K562 (cell line): ENCODE data around the gene RETREG1. TPM values are rescaled to one million over a fixed set of nuclear protein-coding genes. Genes with fewer than 3 reads are reported as not detected.

Source experiments
- ATAC-seq: fragments of 200-7000 bp; cut with Tn5 transposase; 3 replicates; pipeline ENCODE4 v1.9.1; 2020; ENCODE audit warnings: moderate library complexity
- BruUV-seq: library from RNA; stranded (reverse); fragments of 400-500 nt; replicated peaks from 2 replicates; lab custom pipeline; 2021; lab: Mats Ljungman, UMichigan
- CTCF ChIA-PET: fragments of 300-600 bp; formaldehyde crosslinking; extraction: SDS; loops from one replicate; lab custom pipeline; 2021; ENCODE audit warnings: low intra/inter-chr PET ratio; lab: Yijun Ruan, JAX
- POLR2A ChIA-PET: fragments of 300-600, 350-650 bp; sonication (Branson Sonifier 250); formaldehyde crosslinking; extraction: SDS; loops from one replicate; lab custom pipeline; 2021; ENCODE audit warnings: antibody characterized with exemption, inconsistent platforms; lab: Yijun Ruan, JAX
- DNase-seq, 4 experiments: peaks; one replicate each; pipeline versions ENCODE4 v3.0.0 to v3.0.0-alpha.2; 2011 to 2018; ENCODE audit warnings: low spot score in 3 of 4, mixed read lengths in 3 of 4; ENCODE audit errors: extremely low read depth in 1 of 4
- FAIRE-seq: peaks from 2 replicates; lab custom pipeline; 2011; peaks lifted over from hg19 to GRCh38; lab: Jason Lieb, UNC
- H2AFZ ChIP-seq: 2 replicates; pipeline ENCODE4 v1.6.0; 2011; ENCODE audit warnings: low read depth, low read length, control low read depth, inconsistent platforms
- H3K27ac ChIP-seq: fragments of 200-600 bp; 3 replicates; pipeline ENCODE4 v1.8.0; 2011; ENCODE audit warnings: low read depth, mild to moderate bottlenecking, control low read depth, inconsistent platforms, low read length, moderate library complexity, mixed read lengths; ENCODE audit errors: extremely low read depth
- H3K27me3 ChIP-seq, 2 experiments: fragments of 300-600 bp in 1 of 2; 2 replicates in 1 of 2; 3 replicates in 1 of 2; pipeline versions ENCODE4 v1.6.0 to v1.8.0; 2011; ENCODE audit warnings: inconsistent platforms in 2 of 2, low read length in 2 of 2, mild to moderate bottlenecking in 1 of 2, mixed read lengths in 1 of 2, moderate library complexity in 1 of 2; ENCODE audit not compliant: control insufficient read depth in 2 of 2, insufficient read depth in 2 of 2
- H3K36me3 ChIP-seq: fragments of 300-600 bp; 3 replicates; pipeline ENCODE4 v1.8.0; 2011; ENCODE audit warnings: mild to moderate bottlenecking, low read length, inconsistent platforms; ENCODE audit not compliant: control insufficient read depth, insufficient read depth
- H3K4me1 ChIP-seq, 2 experiments: fragments of 200-600 bp in 1 of 2; replicated peaks in 1 of 2; 2 replicates in 1 of 2; 3 replicates in 1 of 2; pipeline versions ENCODE4 v1.5.1 to v1.8.0; 2011; ENCODE audit warnings: inconsistent platforms in 2 of 2, low read length in 2 of 2, mild to moderate bottlenecking in 1 of 2, mixed read lengths in 1 of 2, moderate library complexity in 1 of 2; ENCODE audit not compliant: control insufficient read depth in 2 of 2, insufficient read depth in 2 of 2
- H3K4me2 ChIP-seq: 2 replicates; pipeline ENCODE4 v1.6.1; 2011; ENCODE audit warnings: low read length, control low read depth, inconsistent platforms, mixed read lengths; ENCODE audit not compliant: insufficient read depth
- H3K4me3 ChIP-seq: fragments of 200-600 bp; sonication (generic), shearing (Covaris generic); 2 replicates; pipeline ENCODE4 v1.5.1; 2016; ENCODE audit warnings: control low read depth, inconsistent platforms
- H3K79me2 ChIP-seq: fragments of 200-600 bp; 3 replicates; pipeline ENCODE4 v1.8.0; 2011; ENCODE audit warnings: low read length, inconsistent platforms; ENCODE audit not compliant: control insufficient read depth, insufficient read depth
- H3K9ac ChIP-seq, 2 experiments: 2 replicates each; pipeline versions ENCODE4 v1.6.0 to v1.6.1; 2011; ENCODE audit warnings: low read depth in 2 of 2, low read length in 2 of 2, control low read depth in 1 of 2, inconsistent platforms in 1 of 2, mild to moderate bottlenecking in 1 of 2, mixed read lengths in 1 of 2; ENCODE audit not compliant: insufficient read depth in 1 of 2
- H3K9me1 ChIP-seq: one replicate; pipeline ENCODE4 v1.6.0; 2011; ENCODE audit warnings: inconsistent platforms, mild to moderate bottlenecking, low read length, moderate library complexity; ENCODE audit not compliant: control insufficient read depth, insufficient read depth
- H3K9me3 ChIP-seq: replicated peaks from 2 replicates; pipeline ENCODE4 v1.5.1; 2011; ENCODE audit warnings: low read depth, low read length, inconsistent platforms; ENCODE audit not compliant: control insufficient read depth, insufficient read depth
- H4K20me1 ChIP-seq: replicated peaks from 2 replicates; pipeline ENCODE4 v1.6.1; 2011; ENCODE audit warnings: low read length, inconsistent platforms, mixed read lengths; ENCODE audit not compliant: control insufficient read depth, insufficient read depth
- CBFA2T2 ChIP-seq: fragments of 450-650 bp; conservative IDR thresholded peaks from 2 replicates; pipeline ENCODE4 v1.6.1; 2017; ENCODE audit warnings: mild to moderate bottlenecking
- HDAC3 ChIP-seq: fragments of 450-650 bp; IDR thresholded peaks from 2 replicates; pipeline ENCODE4 v1.6.1; 2018; ENCODE audit warnings: borderline replicate concordance, mild to moderate bottlenecking, moderate library complexity; ENCODE audit not compliant: partially characterized antibody
- MAFG ChIP-seq: fragments of 450-650 bp; conservative IDR thresholded peaks from 2 replicates; pipeline ENCODE4 v1.6.1; 2016; ENCODE audit warnings: missing genetic modification characterization, missing compliant biosample characterization
- ZFPM2 ChIP-seq: fragments of 250-450 bp; sonication (Bioruptor Pico); IDR thresholded peaks from 2 replicates; pipeline ENCODE4 v1.5.1; 2022; ENCODE audit warnings: mild to moderate bottlenecking
- ZNF143 ChIP-seq: sonication (generic); formaldehyde crosslinking; IDR thresholded peaks from 2 replicates; pipeline ENCODE4 v1.9.0; 2022; ENCODE audit warnings: mild to moderate bottlenecking, missing genetic modification reagents
- ZNF507 ChIP-seq: conservative IDR thresholded peaks from 2 replicates; pipeline ENCODE4 v1.6.1; 2017; ENCODE audit warnings: missing genetic modification characterization, missing compliant biosample characterization
- ZNF764 ChIP-seq: fragments of 250-450 bp; sonication (Bioruptor Pico); IDR thresholded peaks from 2 replicates; pipeline ENCODE4 v1.4.0; 2020; ENCODE audit warnings: low read depth, mild to moderate bottlenecking, moderate library complexity
- WGBS: fragments of 100-300 bp; shearing (Covaris generic); methylation state at CpG from one replicate; pipeline ENCODE4 v1.1.6; 2016; ENCODE audit warnings: low coverage, mixed read lengths; ENCODE audit not compliant: insufficient coverage; ENCODE audit errors: missing lambda C conversion rate; 5-methylcytosine and 5-hydroxymethylcytosine counted together
- in situ Hi-C: fragments of 300-500 bp; cut with MboI; formaldehyde crosslinking; loops from 4 replicates; pipeline ENCODE4 v1.15.0; 2018; ENCODE audit warnings: inconsistent platforms, mixed read lengths
- intact Hi-C: fragments of 100-400 bp; cut with micrococcal nuclease; formaldehyde crosslinking; loops from 2 replicates; pipeline ENCODE4 v1.14.2; 2022
- polyA plus RNA-seq, 8 experiments: library from polyadenylated mRNA; depleted of rRNA in 4 of 8; stranded (reverse) in 5 of 8; unstranded in 3 of 8; fragments of >200 nt; fragmentation: Nextera tagmentation in 2 of 8; fragmentation: Illumina TruSeq in 1 of 8; extraction: Ambion mirVana in 2 of 8; extraction: Trizol in 1 of 8; gene quantifications; 2 replicates each; pipeline versions ENCODE4 v1.2.1 to v1.2.3, GENCODE V29; 2011 to 2014; ENCODE audit warnings: inconsistent platforms in 1 of 8, missing spikeins in 1 of 8
- total RNA-seq, 7 experiments: library from RNA; depleted of rRNA in 6 of 7; stranded (reverse); fragments of >200 nt in 6 of 7; fragmentation: Illumina TruSeq in 2 of 7; extraction: Trizol in 2 of 7; gene quantifications; 2 replicates each; pipeline versions ENCODE4 v1.2.1 to v1.2.3, GENCODE V29; 2011 to 2021; ENCODE audit warnings: low replicate concordance in 1 of 7
- TF ChIP-seq, protein P1 (sequence below), 3 experiments: IDR thresholded peaks in 2 of 3; conservative IDR thresholded peaks in 1 of 3; 2 replicates each; pipeline ENCODE4 v1.5.1; 2011 to 2012; ENCODE audit warnings: low read length in 3 of 3, mild to moderate bottlenecking in 3 of 3, control low read depth in 2 of 3, improper control_type of control experiment in 1 of 3, inconsistent platforms in 1 of 3, low read depth in 1 of 3, mixed read lengths in 1 of 3, moderate library complexity in 1 of 3; ENCODE audit not compliant: insufficient read depth in 2 of 3
- TF ChIP-seq, protein P2 (sequence below): IDR thresholded peaks from 2 replicates; pipeline ENCODE4 v1.6.1; 2011; ENCODE audit not compliant: insufficient read length; ENCODE audit errors: extremely low read depth
- TF ChIP-seq, protein P3 (sequence below): fragments of 450-650 bp; IDR thresholded peaks from 2 replicates; pipeline ENCODE4 v1.6.1; 2016; ENCODE audit warnings: antibody characterized with exemption
- TF ChIP-seq, protein P4 (sequence below), 3 experiments: fragments of 200-800 bp in 1 of 3; sonication (Bioruptor generic) in 1 of 3; sonication (generic) in 1 of 3; formaldehyde crosslinking in 1 of 3; IDR thresholded peaks; 2 replicates each; pipeline versions ENCODE4 v1.6.1 to v1.8.0; 2016 to 2022; ENCODE audit warnings: mild to moderate bottlenecking in 2 of 3, missing compliant biosample characterization in 2 of 3, missing genetic modification characterization in 2 of 3, missing genetic modification reagents in 1 of 3

The RETREG1 gene
- total and polyA plus RNA-seq, 9 of the 15 experiments (the other 6 are each of a cell fraction or from before 2014, with no cell fraction given), result 0.01 to 0.20 (median 0.08) TPM; not detected in 5

DNA sequence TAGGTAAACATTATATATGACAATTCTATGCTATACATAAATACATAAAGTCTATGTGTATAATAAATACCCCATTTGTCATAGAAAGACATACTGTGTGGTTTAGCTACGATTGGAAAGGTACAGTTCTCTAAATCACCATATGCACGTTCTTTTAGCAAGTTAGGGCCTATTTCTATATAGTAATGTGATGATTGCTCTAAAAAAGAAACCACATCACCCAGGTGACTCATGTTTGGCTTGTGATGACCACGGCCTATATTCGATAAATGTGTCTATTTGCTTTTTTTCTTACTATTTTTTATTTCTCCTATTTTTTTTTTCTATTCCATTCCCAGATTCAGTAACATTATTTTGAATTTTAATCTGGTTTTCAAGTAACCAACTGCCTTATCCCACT, 34.7 kb downstream of the RETREG1 start (continued):
- TF ChIP-seq, protein P1, sequence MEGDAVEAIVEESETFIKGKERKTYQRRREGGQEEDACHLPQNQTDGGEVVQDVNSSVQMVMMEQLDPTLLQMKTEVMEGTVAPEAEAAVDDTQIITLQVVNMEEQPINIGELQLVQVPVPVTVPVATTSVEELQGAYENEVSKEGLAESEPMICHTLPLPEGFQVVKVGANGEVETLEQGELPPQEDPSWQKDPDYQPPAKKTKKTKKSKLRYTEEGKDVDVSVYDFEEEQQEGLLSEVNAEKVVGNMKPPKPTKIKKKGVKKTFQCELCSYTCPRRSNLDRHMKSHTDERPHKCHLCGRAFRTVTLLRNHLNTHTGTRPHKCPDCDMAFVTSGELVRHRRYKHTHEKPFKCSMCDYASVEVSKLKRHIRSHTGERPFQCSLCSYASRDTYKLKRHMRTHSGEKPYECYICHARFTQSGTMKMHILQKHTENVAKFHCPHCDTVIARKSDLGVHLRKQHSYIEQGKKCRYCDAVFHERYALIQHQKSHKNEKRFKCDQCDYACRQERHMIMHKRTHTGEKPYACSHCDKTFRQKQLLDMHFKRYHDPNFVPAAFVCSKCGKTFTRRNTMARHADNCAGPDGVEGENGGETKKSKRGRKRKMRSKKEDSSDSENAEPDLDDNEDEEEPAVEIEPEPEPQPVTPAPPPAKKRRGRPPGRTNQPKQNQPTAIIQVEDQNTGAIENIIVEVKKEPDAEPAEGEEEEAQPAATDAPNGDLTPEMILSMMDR (IDR thresholded peaks at IDR 0.05 in 2 of 3, conservative IDR thresholded peaks at IDR 0.05 in 1 of 3; ENCODE audit: insufficient read depth in 2 of 3, low read depth in 1 of 3, low read length in 3 of 3), result no peak
- TF ChIP-seq CBFA2T2, result no peak

DNA sequence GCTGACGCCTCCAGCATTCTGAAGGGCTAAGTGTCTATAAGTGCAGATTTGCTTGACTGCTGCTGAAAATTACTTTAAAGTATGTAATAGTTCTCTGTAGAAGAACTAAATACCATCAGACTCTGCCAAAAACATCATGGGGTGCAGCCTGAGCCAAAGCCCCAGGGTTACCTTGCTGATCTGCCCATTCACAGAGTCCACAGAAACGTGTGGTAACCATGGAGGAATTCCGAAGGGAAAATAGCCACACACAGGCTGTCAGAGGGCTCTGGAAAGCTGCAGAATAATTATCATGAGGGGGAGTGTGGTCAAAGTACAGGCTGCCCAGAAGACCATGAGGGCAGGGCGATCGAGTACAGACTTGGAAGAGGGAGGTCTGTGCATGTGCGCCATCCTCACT, 36.4 kb downstream of the RETREG1 start:
- H4K20me1 ChIP-seq, result no peaks in the 10 kb centered on the region
- H3K4me3 ChIP-seq, result no peak overlapping the region
- no peaks in the 10 kb centered on the region for H3K9me3 ChIP-seq
- no peak overlapping the region for H3K9ac ChIP-seq
- no peak overlapping the region for H3K4me2 ChIP-seq
- no TSS peak for BruUV-seq
- intact Hi-C loops, result no loop called here
- FAIRE-seq, result no peak
- peaks cover 0 to 2% of the 10 kb centered on the region in 2 experiments; a peak in 2 of 5 replicates for H3K4me1 ChIP-seq
- no peaks in the 10 kb centered on the region for H3K79me2 ChIP-seq
- H3K36me3 ChIP-seq, result no peaks in the 10 kb centered on the region
- CTCF ChIA-PET, result no interaction called here
- in situ Hi-C loops, result no loop called here
- H3K27ac ChIP-seq, result no peak overlapping the region
- POLR2A ChIA-PET, result interaction anchor here (0.6 kb wide), 1 partner anchor 146 kb away, joined by 3 read pairs; no protein-coding TSS in a partner anchor
- H3K27me3 ChIP-seq, result peaks cover 0 to 4% of the 10 kb centered on the region in 2 experiments; a peak in 1 of 5 replicates
- no peak for ATAC-seq
- 6% methylated on average over 6 of the region's 6 CpGs for WGBS
- no peak for DNase-seq
- no peak overlapping the region for H2AFZ ChIP-seq
- no peaks in the 10 kb centered on the region for H3K9me1 ChIP-seq
- TF ChIP-seq ZNF764 (CRISPR knock-in tag) (no peak), ZNF143 (CRISPR knock-in tag) (no peak), MAFG (no peak), ZFPM2 (no peak), HDAC3 (no peak), ZNF507 (tag) (no peak)
- TF ChIP-seq, protein P2, sequence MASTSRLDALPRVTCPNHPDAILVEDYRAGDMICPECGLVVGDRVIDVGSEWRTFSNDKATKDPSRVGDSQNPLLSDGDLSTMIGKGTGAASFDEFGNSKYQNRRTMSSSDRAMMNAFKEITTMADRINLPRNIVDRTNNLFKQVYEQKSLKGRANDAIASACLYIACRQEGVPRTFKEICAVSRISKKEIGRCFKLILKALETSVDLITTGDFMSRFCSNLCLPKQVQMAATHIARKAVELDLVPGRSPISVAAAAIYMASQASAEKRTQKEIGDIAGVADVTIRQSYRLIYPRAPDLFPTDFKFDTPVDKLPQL, result no peak
- TF ChIP-seq, protein P3, sequence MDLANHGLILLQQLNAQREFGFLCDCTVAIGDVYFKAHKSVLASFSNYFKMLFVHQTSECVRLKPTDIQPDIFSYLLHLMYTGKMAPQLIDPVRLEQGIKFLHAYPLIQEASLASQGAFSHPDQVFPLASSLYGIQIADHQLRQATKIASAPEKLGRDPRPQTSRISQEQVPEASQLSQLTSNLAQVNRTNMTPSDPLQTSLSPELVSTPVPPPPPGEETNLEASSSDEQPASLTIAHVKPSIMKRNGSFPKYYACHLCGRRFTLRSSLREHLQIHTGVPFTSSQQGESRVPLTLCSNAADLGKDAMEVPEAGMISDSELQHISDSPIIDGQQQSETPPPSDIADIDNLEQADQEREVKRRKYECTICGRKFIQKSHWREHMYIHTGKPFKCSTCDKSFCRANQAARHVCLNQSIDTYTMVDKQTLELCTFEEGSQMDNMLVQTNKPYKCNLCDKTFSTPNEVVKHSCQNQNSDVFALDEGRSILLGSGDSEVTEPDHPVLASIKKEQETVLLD, result no peak
- TF ChIP-seq, protein P4, sequence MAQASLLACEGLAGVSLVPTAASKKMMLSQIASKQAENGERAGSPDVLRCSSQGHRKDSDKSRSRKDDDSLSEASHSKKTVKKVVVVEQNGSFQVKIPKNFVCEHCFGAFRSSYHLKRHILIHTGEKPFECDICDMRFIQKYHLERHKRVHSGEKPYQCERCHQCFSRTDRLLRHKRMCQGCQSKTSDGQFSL (CRISPR knock-in tag; IDR thresholded peaks at IDR 0.05), result no peak
- TF ChIP-seq, protein P4 (tag; IDR thresholded peaks at IDR 0.05), result no peak
- TF ChIP-seq, all 486 proteins: peak for 0
